Measurements from ENCODE around the gene SHMT2. TPM values are rescaled to one million over a fixed set of nuclear protein-coding genes. Genes with fewer than 3 reads are reported as not detected.

SHMT2 gene
- total RNA-seq, 1 donor from 2014 or later: 155 TPM

DNA sequence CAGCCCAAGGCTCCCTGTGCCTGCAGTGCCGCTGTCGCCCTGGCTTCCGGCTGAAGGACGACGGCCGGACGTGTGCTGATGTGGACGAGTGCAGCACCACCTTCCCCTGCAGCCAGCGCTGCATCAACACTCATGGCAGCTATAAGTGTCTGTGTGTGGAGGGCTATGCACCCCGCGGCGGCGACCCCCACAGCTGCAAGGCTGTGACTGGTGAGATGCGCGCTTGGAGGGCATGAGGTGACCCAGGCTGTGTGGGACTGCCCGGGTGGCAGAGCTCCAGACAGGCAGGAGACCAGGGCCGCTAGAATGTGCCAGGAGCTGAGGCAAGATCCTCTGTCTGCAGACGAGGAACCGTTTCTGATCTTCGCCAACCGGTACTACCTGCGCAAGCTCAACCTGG, 32.6 kb upstream of the SHMT2 start:
- DNase-seq (ENCODE audit: low read depth in 2 of 2): no peak

DNA sequence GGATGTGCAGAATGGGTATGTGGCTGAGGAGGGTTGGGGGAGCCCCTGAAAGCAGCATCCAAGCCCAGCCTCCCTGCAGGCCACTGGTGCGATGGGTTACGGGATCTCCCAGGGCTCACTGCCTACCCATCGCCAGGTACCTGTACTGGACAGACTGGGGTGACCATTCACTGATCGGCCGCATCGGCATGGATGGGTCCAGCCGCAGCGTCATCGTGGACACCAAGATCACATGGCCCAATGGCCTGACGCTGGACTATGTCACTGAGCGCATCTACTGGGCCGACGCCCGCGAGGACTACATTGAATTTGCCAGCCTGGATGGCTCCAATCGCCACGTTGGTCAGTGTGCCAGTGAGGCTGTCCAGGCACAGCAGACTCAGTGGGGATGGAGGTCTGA, 31.2 kb upstream of the SHMT2 start:
- DNase-seq (ENCODE audit: low read depth in 2 of 2): no peak

DNA sequence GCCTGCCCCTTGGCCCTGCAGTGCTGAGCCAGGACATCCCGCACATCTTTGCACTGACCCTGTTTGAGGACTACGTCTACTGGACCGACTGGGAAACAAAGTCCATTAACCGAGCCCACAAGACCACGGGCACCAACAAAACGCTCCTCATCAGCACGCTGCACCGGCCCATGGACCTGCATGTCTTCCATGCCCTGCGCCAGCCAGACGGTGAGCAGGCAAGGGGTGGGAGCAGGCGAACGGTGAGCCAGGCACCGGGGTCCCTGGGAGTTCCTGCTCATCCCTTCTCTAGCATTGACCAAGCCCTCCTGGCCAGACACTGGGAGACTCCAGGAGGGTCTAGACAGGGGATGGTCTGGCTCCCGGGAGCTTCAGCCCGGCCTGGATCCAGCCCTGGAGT, 30.3 kb upstream of the SHMT2 start:
- DNase-seq (ENCODE audit: low read depth in 2 of 2): no peak

DNA sequence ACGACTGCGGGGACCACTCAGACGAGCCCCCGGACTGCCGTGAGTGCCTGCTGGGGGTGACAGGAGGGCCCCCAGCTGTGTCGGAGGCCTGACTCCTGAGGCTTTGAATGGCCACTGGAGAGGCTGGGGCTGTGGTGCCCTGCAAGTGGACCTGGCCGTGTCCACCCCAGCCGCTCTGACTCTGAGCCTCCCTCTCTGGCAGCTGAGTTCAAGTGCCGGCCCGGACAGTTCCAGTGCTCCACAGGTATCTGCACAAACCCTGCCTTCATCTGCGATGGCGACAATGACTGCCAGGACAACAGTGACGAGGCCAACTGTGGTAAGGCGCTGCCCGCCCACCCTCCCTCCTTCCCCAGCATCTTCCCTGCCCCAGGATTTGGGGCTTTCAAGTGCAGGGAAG, 29.0 kb upstream of the SHMT2 start:
- DNase-seq (ENCODE audit: low read depth in 2 of 2): no peak

DNA sequence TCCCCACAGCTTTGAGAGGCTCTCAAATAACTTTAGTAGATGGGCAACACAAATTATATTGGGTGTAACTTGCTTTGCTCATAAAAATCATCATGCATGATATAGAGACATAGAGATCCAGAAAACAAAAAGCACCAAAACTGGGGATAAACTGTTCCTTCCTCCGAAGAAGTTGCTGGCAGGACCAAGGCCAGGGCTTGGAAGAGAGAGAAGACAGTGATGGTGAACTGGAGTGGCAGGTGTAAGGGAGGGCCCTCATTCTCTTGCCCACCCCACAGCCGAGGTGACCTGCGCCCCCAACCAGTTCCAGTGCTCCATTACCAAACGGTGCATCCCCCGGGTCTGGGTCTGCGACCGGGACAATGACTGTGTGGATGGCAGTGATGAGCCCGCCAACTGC, 28.3 kb upstream of the SHMT2 start:
- DNase-seq (ENCODE audit: low read depth in 2 of 2): no peak

DNA sequence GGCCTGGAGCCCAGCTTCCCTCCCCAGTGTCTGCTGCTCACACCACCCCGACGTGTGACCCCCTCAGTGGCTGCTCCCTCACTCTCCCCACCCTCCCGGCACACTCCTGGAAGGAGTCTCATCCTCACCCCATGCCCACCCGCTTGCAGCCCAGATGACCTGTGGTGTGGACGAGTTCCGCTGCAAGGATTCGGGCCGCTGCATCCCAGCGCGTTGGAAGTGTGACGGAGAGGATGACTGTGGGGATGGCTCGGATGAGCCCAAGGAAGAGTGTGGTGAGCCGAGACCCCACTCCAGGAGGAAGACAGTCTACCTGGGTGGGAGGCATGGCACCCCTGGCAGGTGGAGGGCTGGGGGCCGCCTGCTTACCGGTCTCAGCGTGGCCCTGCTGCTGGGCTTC, 27.9 kb upstream of the SHMT2 start:
- DNase-seq (ENCODE audit: low read depth in 2 of 2): no peak

DNA sequence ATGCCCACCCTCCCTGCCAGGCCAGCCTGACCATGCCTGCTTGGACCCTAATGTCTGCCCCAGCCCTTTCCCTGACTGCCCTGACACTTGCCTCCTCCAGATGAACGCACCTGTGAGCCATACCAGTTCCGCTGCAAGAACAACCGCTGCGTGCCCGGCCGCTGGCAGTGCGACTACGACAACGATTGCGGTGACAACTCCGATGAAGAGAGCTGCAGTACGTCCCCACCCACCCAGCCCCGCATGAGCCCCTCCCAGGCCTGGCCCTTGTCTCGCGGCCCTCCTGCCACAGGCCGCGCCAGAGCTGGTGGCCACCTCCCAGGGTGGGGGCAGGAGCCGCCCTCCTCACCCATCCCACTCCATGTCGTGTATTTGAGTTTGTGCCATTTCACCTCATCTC, 27.2 kb upstream of the SHMT2 start:
- no peak for DNase-seq (ENCODE audit: low read depth in 2 of 2)

DNA sequence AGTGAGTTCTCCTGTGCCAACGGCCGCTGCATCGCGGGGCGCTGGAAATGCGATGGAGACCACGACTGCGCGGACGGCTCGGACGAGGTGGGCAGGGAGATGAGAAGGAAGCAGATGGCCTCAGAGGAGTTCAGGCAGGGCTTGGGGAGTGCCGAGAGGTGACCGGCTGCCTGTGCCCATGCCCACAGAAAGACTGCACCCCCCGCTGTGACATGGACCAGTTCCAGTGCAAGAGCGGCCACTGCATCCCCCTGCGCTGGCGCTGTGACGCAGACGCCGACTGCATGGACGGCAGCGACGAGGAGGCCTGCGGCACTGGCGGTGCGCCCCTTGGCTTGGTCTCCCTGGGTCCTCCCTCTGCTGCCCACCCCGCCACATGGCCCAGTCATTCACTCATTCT, 26.3 kb upstream of the SHMT2 start:
- no peak for DNase-seq (ENCODE audit: low read depth in 2 of 2)

DNA sequence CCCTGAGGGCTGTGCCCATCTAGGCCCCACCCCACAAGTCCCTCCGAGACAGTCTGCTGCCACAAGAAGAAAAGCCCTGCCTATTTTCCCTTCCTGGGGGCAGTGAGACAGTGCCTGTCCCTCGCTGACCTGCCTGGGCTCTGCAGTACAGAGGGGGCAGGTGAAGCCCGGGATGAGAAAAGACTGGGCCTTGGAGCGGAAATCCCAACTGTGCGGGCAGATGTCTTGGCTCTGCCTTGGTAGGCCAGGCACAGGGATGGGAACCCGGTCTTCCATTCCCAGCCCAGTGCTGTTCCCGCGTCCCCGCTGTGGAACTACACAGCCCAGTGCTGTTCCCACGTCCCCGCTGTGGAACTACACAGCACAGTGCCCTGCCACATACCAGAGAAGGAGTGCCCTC, 25.7 kb upstream of the SHMT2 start:
- DNase-seq (ENCODE audit: low read depth in 2 of 2): no peak

DNA sequence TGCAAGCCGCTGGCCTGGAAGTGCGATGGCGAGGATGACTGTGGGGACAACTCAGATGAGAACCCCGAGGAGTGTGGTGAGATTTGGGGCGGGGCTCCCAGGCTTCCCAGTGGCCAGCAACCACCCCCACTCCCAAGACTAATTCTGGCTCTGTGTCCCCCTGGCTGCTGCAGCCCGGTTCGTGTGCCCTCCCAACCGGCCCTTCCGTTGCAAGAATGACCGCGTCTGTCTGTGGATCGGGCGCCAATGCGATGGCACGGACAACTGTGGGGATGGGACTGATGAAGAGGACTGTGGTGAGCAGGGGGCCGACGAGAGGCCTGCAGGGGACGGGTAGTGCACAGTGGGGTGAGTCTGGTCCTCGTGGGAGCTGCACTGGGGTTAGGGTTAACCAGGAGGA, 25.1 kb upstream of the SHMT2 start:
- no peak for DNase-seq (ENCODE audit: low read depth in 2 of 2)

DNA sequence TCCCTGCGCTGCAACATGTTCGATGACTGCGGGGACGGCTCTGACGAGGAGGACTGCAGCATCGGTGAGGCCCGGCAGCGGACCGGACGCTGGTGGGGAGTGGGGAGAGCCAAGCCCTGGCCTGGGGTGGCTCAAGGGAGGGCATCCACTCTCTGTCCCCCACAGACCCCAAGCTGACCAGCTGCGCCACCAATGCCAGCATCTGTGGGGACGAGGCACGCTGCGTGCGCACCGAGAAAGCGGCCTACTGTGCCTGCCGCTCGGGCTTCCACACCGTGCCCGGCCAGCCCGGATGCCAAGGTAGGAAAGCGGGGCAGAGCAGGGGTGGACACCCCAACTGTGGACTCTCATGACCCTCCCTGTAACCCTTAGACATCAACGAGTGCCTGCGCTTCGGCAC, 24.3 kb upstream of the SHMT2 start:
- no peak for DNase-seq (ENCODE audit: low read depth in 2 of 2)

DNA sequence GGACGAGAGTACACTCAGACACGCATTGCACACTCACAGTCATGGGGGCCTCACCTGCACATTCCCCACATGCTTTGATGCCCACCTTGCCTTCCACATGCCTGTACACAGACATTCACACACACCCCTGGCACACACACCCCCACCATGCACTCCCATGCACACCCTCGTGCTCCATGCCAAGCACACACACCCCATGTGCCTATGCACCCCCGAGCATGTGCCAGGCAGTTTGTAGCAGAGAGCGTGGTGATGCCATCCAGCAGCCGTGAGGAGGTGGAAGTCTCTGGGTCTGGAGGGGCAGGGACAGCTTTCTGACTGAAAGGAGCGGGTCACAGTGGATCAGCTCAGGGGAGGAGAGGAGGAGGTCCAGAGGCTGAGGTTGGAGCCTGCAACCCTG, 23.6 kb upstream of the SHMT2 start:
- no peak for DNase-seq (ENCODE audit: low read depth in 2 of 2)

DNA sequence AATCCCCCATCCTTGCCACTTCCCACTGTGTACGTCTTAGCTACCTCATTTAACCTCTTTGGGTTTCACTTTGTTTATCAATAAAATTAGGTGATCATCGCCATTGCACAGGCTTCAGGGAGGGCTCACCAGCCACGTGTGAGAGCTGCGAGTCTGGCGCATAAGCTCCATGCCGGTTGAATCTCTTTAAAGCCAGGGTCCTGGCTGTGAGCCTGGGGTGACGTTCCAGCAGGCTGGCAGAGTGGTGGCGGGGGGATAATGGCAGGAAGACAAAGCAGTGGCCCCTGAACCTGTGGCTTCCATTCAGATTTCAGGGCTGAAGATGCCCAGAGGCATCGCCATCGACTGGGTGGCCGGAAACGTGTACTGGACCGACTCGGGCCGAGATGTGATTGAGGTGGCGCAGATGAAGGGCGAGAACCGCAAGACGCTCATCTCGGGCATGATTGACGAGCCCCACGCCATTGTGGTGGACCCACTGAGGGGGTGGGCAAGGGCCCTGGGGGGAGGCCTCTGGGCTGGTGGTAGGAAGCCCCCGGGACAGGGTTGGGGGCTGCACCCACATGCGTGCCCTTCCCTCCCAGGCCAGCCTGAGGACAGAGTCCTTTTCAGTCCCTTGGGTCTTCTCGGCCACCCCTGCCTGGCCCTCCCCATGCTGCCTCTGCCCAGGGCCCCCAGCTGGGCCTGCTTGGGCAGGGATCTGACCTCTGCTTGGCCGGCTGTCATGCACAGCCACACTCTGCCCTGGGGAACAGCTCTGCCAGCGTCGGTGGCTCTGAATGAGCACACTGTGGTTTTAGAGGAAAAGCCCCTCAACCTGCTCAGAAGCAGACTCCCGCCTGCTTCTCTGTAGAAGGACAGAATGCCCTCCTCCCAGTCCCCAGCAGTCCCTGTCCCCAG, 21.5 kb upstream of the SHMT2 start:
- no peak for DNase-seq (ENCODE audit: low read depth in 2 of 2)

DNA sequence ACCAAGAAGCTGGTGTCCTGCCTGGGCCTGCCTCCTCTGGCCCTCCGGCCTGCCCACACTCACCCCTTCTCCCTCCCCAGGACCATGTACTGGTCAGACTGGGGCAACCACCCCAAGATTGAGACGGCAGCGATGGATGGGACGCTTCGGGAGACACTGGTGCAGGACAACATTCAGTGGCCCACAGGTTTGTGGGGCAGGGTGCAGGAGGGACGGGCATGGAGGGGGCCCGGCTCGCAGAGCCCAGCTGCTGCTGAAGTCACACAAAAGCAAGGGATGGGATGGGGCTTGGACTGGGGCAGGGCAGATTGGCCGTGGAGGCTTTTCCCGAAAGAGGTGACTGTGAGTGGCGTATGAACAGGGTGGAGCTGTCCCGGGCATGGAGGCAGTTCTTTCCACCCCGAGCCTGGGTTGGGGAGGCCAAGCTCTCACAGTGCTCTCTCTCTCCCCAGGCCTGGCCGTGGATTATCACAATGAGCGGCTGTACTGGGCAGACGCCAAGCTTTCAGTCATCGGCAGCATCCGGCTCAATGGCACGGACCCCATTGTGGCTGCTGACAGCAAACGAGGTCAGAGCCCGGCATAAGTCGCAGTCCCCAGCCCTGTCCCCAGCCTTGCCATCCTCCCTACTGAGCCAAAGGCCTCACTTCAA, 20.8 kb upstream of the SHMT2 start:
- DNase-seq (ENCODE audit: low read depth in 2 of 2): peak; percentile 52 to 56

DNA sequence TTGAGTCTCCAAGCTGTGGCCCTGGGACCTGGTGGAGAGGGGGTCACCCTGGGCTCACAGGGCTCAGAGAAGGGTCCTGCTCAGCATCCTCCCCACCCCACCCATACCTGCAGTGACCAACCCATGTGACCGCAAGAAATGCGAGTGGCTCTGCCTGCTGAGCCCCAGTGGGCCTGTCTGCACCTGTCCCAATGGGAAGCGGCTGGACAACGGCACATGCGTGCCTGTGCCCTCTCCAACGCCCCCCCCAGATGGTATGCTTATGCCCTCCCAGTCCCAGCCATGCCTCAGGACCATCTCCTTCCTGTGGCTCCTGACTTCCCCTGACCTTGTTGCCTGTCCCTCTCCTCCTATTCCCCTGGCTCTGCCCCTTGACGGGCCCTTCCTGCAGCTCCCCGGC, 19.6 kb upstream of the SHMT2 start:
- DNase-seq (ENCODE audit: low read depth in 2 of 2): no peak

DNA sequence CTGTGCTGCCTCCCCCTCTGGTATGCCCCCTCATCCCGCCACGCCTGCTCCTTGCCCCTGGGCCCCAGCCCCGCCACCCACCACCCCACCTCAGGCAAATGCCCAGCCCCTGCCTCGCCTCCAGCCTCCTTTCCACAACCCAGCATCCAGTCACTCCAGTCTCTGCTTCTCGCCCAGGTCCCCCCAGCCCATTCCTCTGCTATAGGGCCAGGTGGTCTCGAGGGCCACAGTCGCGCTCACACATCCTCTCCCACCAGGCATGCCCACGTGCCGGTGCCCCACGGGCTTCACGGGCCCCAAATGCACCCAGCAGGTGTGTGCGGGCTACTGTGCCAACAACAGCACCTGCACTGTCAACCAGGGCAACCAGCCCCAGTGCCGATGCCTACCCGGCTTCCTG, 19.1 kb upstream of the SHMT2 start:
- no peak for DNase-seq (ENCODE audit: low read depth in 2 of 2)

DNA sequence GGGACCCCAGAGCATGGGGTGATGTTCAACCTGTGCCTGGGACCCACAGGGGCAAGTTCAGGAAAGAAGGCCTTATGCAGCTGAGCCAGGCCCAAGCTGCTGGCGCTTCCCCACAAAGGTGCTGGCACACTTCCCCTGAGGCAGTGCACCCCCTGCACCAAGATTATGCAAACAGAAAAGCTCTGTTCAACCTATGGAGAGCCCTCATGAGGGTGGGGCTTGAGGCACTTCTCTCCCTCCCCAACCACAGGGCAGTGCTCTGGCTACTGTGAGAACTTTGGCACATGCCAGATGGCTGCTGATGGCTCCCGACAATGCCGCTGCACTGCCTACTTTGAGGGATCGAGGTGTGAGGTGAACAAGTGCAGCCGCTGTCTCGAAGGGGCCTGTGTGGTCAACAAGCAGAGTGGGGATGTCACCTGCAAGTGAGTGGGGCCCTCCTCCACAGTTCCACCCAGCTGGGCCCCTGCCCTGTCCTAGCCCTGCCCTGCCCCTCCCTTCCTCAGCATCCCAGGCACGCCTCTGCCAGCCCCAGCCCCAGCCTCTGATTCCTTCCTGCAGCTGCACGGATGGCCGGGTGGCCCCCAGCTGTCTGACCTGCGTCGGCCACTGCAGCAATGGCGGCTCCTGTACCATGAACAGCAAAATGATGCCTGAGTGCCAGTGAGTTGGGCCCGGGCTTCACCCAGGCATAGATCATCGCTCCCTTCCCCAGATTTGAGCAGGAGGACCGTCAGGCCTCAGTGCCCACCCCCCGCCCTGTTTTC, 18.4 kb upstream of the SHMT2 start:
- no peak for DNase-seq (ENCODE audit: low read depth in 2 of 2)

DNA sequence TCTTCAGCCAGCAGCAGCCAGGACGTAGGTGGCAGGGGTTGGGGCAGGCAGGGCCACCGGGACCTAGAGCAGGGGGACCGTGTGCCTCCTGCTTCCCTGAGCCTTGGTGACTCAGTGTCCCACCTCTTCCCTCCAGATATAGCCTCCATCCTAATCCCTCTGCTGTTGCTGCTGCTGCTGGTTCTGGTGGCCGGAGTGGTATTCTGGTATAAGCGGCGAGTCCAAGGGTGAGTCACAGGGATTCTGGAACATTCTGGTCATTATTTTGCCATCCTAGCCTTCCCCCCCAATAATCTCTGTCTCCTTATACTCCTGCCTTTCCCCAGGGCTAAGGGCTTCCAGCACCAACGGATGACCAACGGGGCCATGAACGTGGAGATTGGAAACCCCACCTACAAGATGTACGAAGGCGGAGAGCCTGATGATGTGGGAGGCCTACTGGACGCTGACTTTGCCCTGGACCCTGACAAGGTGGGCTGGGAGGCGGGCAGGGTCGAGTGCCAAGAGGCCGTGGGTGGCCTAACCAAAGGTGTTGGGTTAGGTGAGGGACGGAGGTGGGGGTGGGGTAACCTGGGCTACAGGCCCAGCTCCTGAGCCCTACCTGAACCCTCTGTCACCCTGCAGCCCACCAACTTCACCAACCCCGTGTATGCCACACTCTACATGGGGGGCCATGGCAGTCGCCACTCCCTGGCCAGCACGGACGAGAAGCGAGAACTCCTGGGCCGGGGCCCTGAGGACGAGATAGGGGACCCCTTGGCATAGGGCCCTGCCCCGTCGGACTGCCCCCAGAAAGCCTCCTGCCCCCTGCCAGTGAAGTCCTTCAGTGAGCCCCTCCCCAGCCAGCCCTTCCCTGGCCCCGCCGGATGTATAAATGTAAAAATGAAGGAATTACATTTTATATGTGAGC, 17.5 kb upstream of the SHMT2 start:
- DNase-seq (ENCODE audit: low read depth in 2 of 2): no peak

DNA sequence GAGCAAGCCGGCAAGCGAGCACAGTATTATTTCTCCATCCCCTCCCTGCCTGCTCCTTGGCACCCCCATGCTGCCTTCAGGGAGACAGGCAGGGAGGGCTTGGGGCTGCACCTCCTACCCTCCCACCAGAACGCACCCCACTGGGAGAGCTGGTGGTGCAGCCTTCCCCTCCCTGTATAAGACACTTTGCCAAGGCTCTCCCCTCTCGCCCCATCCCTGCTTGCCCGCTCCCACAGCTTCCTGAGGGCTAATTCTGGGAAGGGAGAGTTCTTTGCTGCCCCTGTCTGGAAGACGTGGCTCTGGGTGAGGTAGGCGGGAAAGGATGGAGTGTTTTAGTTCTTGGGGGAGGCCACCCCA, 16.8 kb upstream of the SHMT2 start:
- no peak for DNase-seq (ENCODE audit: low read depth in 2 of 2)

DNA sequence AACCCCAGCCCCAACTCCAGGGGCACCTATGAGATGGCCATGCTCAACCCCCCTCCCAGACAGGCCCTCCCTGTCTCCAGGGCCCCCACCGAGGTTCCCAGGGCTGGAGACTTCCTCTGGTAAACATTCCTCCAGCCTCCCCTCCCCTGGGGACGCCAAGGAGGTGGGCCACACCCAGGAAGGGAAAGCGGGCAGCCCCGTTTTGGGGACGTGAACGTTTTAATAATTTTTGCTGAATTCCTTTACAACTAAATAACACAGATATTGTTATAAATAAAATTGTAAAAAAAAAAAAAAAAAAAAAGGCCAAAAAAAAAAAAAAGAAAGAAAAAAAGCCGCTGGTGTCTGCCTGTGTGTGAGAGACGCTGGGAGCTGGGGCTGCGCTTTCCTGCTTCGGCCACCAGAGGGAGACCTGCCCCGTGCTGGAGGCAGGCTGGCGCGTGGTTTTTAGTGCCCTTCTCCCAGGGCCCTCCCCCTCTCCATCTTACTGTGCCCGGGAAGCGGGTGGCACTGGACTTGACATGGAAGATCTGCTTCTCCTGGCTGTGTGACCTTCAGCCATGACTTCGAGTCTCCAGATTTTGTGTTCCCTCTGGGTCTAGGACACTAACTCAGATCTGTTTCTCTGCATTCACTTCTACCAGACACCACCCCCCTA, 16.3 kb upstream of the SHMT2 start:
- peak; percentile 54 to 80 for DNase-seq (ENCODE audit: low read depth in 2 of 2)
